Subcutaneous adipose tissue (tissue), 4 donors: ENCODE results near the gene SPARCL1. TPM values are rescaled to one million over a fixed set of nuclear protein-coding genes. Genes with fewer than 3 reads are reported as not detected.

ENCODE experiments used
- CTCF ChIP-seq: fragments of 450-650 bp; IDR thresholded peaks from one replicate; pipeline ENCODE4 v1.5.1; 2016; ENCODE audit warnings: low read depth, mild to moderate bottlenecking, control low read depth, antibody characterized with exemption, moderate library complexity
- total RNA-seq, 4 donors: library from RNA; depleted of rRNA; stranded (reverse); fragments of >200 nt; gene quantifications; one replicate each; pipeline ENCODE4 v1.1.0, GENCODE V29; 2016

The SPARCL1 gene
- total RNA-seq, 4 donors from 2014 or later, result 270 to 613 (median 543) TPM

- TF ChIP-seq CTCF, result no peak
Measured at GRCh38 chr4:87565746-87566145, 36.6 kb upstream of the SPARCL1 start.

- no peak for TF ChIP-seq CTCF
Measured at GRCh38 chr4:87560802-87561201, 31.6 kb upstream of the SPARCL1 start.

- no peak for TF ChIP-seq CTCF
Measured at GRCh38 chr4:87559090-87559837, 30.1 kb upstream of the SPARCL1 start.

GRCh38 chr4:87557348-87557747 lies 28.2 kb upstream of the SPARCL1 start:
- no peak for TF ChIP-seq CTCF

GRCh38 chr4:87555773-87556619 lies 26.8 kb upstream of the SPARCL1 start:
- TF ChIP-seq CTCF, result no peak

GRCh38 chr4:87553182-87553581 lies 24.0 kb upstream of the SPARCL1 start:
- no peak for TF ChIP-seq CTCF

GRCh38 chr4:87551361-87551760 lies 22.2 kb upstream of the SPARCL1 start:
- no peak for TF ChIP-seq CTCF
